ENCODE measurements around the gene EID2B. TPM values are rescaled to one million over a fixed set of nuclear protein-coding genes. Genes with fewer than 3 reads are reported as not detected.

Gene EID2B
- total and polyA plus RNA-seq, 10 of the 15 experiments (the other 5 are each of a cell fraction or from before 2014, with no cell fraction given), result 2.9 to 10.1 (median 5.0) TPM

DNA sequence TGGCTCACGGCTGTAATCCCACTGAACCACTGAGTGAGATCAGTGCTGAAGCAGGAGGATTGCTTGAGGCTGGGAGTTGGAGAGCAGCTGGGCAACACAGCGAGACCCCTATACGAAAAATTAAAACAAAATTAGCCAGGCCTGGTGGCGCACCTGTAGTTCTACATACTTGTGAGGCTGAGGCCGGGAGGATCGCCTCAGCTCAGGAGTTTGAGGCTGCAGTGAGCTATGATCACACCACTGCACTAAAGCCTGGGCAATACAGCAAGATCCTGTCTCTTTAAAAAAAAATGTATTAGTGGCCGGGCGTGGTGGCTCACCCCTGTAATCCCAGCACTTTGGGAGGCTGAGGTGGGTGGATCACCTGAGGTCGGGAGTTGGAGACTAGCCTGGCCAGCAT, 24.0 kb downstream of the EID2B start:
- intact Hi-C loops (cut with micrococcal nuclease; ENCODE audit: unreplicated experiment), result no loop called here

DNA sequence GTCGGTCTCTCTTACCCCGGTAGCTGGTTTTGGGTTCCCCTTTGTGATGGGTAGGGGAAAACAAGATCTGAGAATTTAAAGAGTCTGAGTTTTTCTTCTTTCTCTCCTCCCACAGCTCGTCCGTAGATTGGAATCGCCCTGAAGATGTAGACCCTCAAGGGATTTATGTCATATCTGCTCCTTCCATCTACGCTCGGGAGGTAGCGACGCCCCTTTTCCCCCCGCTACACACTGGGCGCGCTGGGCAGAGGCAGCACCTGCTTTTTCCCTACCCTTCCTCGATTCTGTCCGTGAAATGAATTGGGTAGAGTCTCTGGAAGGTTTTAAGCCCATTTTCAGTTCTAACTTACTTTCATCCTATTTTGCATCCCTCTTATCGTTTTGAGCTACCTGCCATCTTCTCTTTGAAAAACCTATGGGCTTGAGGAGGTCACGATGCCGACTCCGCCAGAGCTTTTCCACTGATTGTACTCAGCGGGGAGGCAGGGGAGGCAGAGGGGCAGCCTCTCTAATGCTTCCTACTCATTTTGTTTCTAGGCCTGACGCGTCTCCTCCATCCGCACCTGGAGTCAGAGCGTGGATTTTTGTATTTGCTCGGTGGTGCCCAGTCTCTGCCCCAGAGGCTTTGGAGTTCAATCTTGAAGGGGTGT, 24.8 kb downstream of the EID2B start:
- no peaks in the 10 kb centered on the region for H3K36me3 ChIP-seq (ENCODE audit: control insufficient read depth in 2 of 2, insufficient read depth in 2 of 2, low read length in 1 of 2)
- peak overlapping the region; percentile 50; the same call in 1 of the 2 replicates for H3K9ac ChIP-seq (ENCODE audit: control insufficient read depth, insufficient read depth, low read length)
- ChIA-PET RAD21 (ENCODE audit: unreplicated experiment) (no interaction called here), SMC1A (ENCODE audit: uncharacterized antibody, unreplicated experiment) (no interaction called here), POLR2A (no interaction called here), CTCF (interaction anchor here (0.6 to 1.8 kb wide), 4 partner anchors 8 to 119 kb away, joined by 3 to 5 read pairs (median 4); no protein-coding TSS in a partner anchor)
- H3K4me3 ChIP-seq, result peak overlapping the region; percentile 64; the same call in 1 of the 2 replicates
- DNase-seq (ENCODE audit: low read depth, low spot score) (no peak), ATAC-seq (no peak), FAIRE-seq (no peak)
- BruUV-seq (replicated peaks), result no TSS peak
- no peaks in the 10 kb centered on the region for H3K79me2 ChIP-seq (ENCODE audit: control insufficient read depth, insufficient read depth, low read length)
- H3K27ac ChIP-seq (ENCODE audit: control insufficient read depth, insufficient read depth), result no peak overlapping the region
- H4K20me1 ChIP-seq (ENCODE audit: control insufficient read depth, insufficient read depth), result no peaks in the 10 kb centered on the region
- no peaks in the 10 kb centered on the region; a peak in 1 of 4 replicates for H3K27me3 ChIP-seq (replicated peaks in 1 of 2; ENCODE audit: control insufficient read depth in 2 of 2, insufficient read depth in 2 of 2, low read length in 1 of 2)
- peak overlapping the region; percentile 94 for H3K4me2 ChIP-seq (ENCODE audit: control insufficient read depth, insufficient read depth)
- peaks cover 8% of the 10 kb centered on the region; the same call in 1 of the 2 replicates for H3K4me1 ChIP-seq (ENCODE audit: control insufficient read depth, insufficient read depth, low read length)
- intact Hi-C loops (cut with micrococcal nuclease; ENCODE audit: unreplicated experiment), result no loop called here
- peak overlapping the region; percentile 89 for H2AFZ ChIP-seq (ENCODE audit: control insufficient read depth, low read depth, low read length)
- TF ChIP-seq, protein P1, sequence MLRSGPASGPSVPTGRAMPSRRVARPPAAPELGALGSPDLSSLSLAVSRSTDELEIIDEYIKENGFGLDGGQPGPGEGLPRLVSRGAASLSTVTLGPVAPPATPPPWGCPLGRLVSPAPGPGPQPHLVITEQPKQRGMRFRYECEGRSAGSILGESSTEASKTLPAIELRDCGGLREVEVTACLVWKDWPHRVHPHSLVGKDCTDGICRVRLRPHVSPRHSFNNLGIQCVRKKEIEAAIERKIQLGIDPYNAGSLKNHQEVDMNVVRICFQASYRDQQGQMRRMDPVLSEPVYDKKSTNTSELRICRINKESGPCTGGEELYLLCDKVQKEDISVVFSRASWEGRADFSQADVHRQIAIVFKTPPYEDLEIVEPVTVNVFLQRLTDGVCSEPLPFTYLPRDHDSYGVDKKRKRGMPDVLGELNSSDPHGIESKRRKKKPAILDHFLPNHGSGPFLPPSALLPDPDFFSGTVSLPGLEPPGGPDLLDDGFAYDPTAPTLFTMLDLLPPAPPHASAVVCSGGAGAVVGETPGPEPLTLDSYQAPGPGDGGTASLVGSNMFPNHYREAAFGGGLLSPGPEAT (IDR thresholded peaks at IDR 0.05; ENCODE audit: low read depth), result no peak
- TF ChIP-seq MEF2A (IDR thresholded peaks at IDR 0.05; ENCODE audit: insufficient read depth, low read depth, low read length), result no peak
- H3K9me3 ChIP-seq (replicated peaks; ENCODE audit: control insufficient read depth, insufficient read depth, low read length), result no peaks in the 10 kb centered on the region
- 43% methylated on average over 24 of the region's 24 CpGs for WGBS (ENCODE audit: insufficient coverage, insufficient replicate concordance, low lambda C conversion rate, missing lambda C conversion rate)
- in situ Hi-C loops (cut with MboI), result no loop called here

More for the DNA sequence above, 24.0 kb downstream of the EID2B start:
- no peaks in the 10 kb centered on the region for H4K20me1 ChIP-seq (ENCODE audit: control insufficient read depth, insufficient read depth)
- POLR2A ChIA-PET, result no interaction called here
- H3K79me2 ChIP-seq (ENCODE audit: control insufficient read depth, insufficient read depth, low read length), result no peaks in the 10 kb centered on the region
- H3K9me3 ChIP-seq (replicated peaks; ENCODE audit: control insufficient read depth, insufficient read depth, low read length), result no peaks in the 10 kb centered on the region
- TF ChIP-seq BCL11A (IDR thresholded peaks at IDR 0.05; ENCODE audit: low read depth, low read length), result no peak
- no peak for TF ChIP-seq ZSCAN29 (IDR thresholded peaks at IDR 0.05)
- TF ChIP-seq LARP7 (IDR thresholded peaks at IDR 0.05), result no peak
- no peak for TF ChIP-seq IKZF2 (IDR thresholded peaks at IDR 0.05)
- TF ChIP-seq, protein P2, sequence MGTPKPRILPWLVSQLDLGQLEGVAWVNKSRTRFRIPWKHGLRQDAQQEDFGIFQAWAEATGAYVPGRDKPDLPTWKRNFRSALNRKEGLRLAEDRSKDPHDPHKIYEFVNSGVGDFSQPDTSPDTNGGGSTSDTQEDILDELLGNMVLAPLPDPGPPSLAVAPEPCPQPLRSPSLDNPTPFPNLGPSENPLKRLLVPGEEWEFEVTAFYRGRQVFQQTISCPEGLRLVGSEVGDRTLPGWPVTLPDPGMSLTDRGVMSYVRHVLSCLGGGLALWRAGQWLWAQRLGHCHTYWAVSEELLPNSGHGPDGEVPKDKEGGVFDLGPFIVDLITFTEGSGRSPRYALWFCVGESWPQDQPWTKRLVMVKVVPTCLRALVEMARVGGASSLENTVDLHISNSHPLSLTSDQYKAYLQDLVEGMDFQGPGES (IDR thresholded peaks at IDR 0.05), result no peak
- TF ChIP-seq CREB1 (IDR thresholded peaks at IDR 0.05; ENCODE audit: low read depth), result no peak
- TF ChIP-seq CHD2 (IDR thresholded peaks at IDR 0.05; ENCODE audit: borderline replicate concordance, low read depth, low read length), result no peak
- no peak for TF ChIP-seq GATAD2B (conservative IDR thresholded peaks at IDR 0.05; ENCODE audit: low read depth)
- no peak for TF ChIP-seq EZH2 (IDR thresholded peaks at IDR 0.05; ENCODE audit: borderline replicate concordance, control insufficient read depth, low read depth, low read length)
- 80% methylated on average over 9 of the region's 9 CpGs for WGBS (ENCODE audit: insufficient coverage, insufficient replicate concordance, low lambda C conversion rate, missing lambda C conversion rate)
- RAD21 ChIA-PET (ENCODE audit: unreplicated experiment), result no interaction called here
- no peak for ATAC-seq
- no peak overlapping the region for H3K4me3 ChIP-seq
- H2AFZ ChIP-seq (ENCODE audit: control insufficient read depth, low read depth, low read length), result no peak overlapping the region
- FAIRE-seq, result no peak
- no peak for DNase-seq (ENCODE audit: low read depth, low spot score)
- peaks cover 8% of the 10 kb centered on the region; the same call in 1 of the 2 replicates for H3K4me1 ChIP-seq (ENCODE audit: control insufficient read depth, insufficient read depth, low read length)
- SMC1A ChIA-PET (ENCODE audit: uncharacterized antibody, unreplicated experiment), result interaction anchor here (0.6 kb wide), 1 partner anchor 299 kb away, joined by 3 read pairs; no protein-coding TSS in a partner anchor
- H3K4me2 ChIP-seq (ENCODE audit: control insufficient read depth, insufficient read depth), result no peak overlapping the region
- no peak overlapping the region for H3K27ac ChIP-seq (ENCODE audit: control insufficient read depth, insufficient read depth)
- in situ Hi-C loops (cut with MboI), result no loop called here
- no TSS peak for BruUV-seq (replicated peaks)
- H3K36me3 ChIP-seq (ENCODE audit: control insufficient read depth in 2 of 2, insufficient read depth in 2 of 2, low read length in 1 of 2), result no peaks in the 10 kb centered on the region
- CTCF ChIA-PET, result interaction anchor here (0.8 to 1.3 kb wide), 4 partner anchors 9 to 163 kb away, joined by 3 to 4 read pairs (median 3); no protein-coding TSS in a partner anchor
- H3K27me3 ChIP-seq (replicated peaks in 1 of 2; ENCODE audit: control insufficient read depth in 2 of 2, insufficient read depth in 2 of 2, low read length in 1 of 2), result no peaks in the 10 kb centered on the region
- no peak overlapping the region for H3K9ac ChIP-seq (ENCODE audit: control insufficient read depth, insufficient read depth, low read length)
